Panc1 (cell line): ENCODE measurements around the gene ZNF512B. TPM values are rescaled to one million over a fixed set of nuclear protein-coding genes. Genes with fewer than 3 reads are reported as not detected.

Experiments used
- ATAC-seq: fragments of 200-7000 bp; cut with Tn5 transposase; 2 replicates; pipeline ENCODE4 v1.9.1; 2020; ENCODE audit warnings: mild to moderate bottlenecking, moderate library complexity
- BruUV-seq: library from RNA; stranded (reverse); fragments of 400-500 nt; replicated peaks from 2 replicates; lab custom pipeline; 2021; lab: Mats Ljungman, UMichigan
- CTCF ChIA-PET: fragments of 300-600 bp; sonication (Branson Sonifier 250); formaldehyde crosslinking; loops from one replicate; lab custom pipeline; 2022; ENCODE audit warnings: antibody characterized with exemption; lab: Charles Lee
- POLR2A ChIA-PET: fragments of 300-600 bp; sonication (Branson Sonifier 250); formaldehyde crosslinking; loops from one replicate; lab custom pipeline; 2022; ENCODE audit warnings: antibody characterized with exemption; lab: Charles Lee
- DNase-seq: peaks from one replicate; pipeline ENCODE4 v3.0.0-alpha.2; 2010; ENCODE audit warnings: low read depth, low spot score
- H3K27ac ChIP-seq: 2 replicates; pipeline ENCODE4 v1.5.1; 2011; ENCODE audit warnings: mild to moderate bottlenecking, low read length, inconsistent platforms
- H3K27me3 ChIP-seq: fragments of 200-500 bp; sonication (Bioruptor generic); 2 replicates; pipeline ENCODE4 v1.6.0; 2014; ENCODE audit warnings: low read length, inconsistent platforms; ENCODE audit not compliant: control insufficient read depth, insufficient read depth
- H3K36me3 ChIP-seq: fragments of 200-500 bp; sonication (Bioruptor generic); 2 replicates; pipeline ENCODE4 v1.5.1; 2014; ENCODE audit warnings: inconsistent platforms, mild to moderate bottlenecking, low read length, moderate library complexity; ENCODE audit not compliant: control insufficient read depth, insufficient read depth
- H3K4me1 ChIP-seq: 2 replicates; pipeline ENCODE4 v1.5.1; 2011; ENCODE audit warnings: inconsistent platforms, mild to moderate bottlenecking, low read length, moderate library complexity; ENCODE audit not compliant: control insufficient read depth, insufficient read depth
- H3K4me3 ChIP-seq, 2 experiments: 2 replicates each; pipeline ENCODE4 v1.5.1; 2011 to 2012; ENCODE audit warnings: low read depth in 2 of 2, low read length in 2 of 2, mild to moderate bottlenecking in 2 of 2, inconsistent platforms in 1 of 2, moderate library complexity in 1 of 2
- H3K9me3 ChIP-seq: fragments of 200-500 bp; sonication (Bioruptor generic); 2 replicates; pipeline ENCODE4 v1.5.1; 2014; ENCODE audit warnings: low read depth, mild to moderate bottlenecking, inconsistent platforms, low read length, moderate library complexity; ENCODE audit not compliant: control insufficient read depth, insufficient read depth
- CTCF ChIP-seq: fragments of 450-650 bp; IDR thresholded peaks from 2 replicates; pipeline ENCODE4 v1.5.1; 2017; ENCODE audit warnings: mild to moderate bottlenecking
- POLR2AphosphoS5 ChIP-seq: IDR thresholded peaks from 2 replicates; pipeline ENCODE4 v1.6.1; 2012; ENCODE audit warnings: mild to moderate bottlenecking, low read depth, low read length, moderate library complexity
- REST ChIP-seq, 2 experiments: IDR thresholded peaks; 2 replicates each; pipeline ENCODE4 v1.6.1; 2011 to 2012; ENCODE audit warnings: low read depth in 2 of 2, control low read depth in 1 of 2, low read length in 1 of 2, mild to moderate bottlenecking in 1 of 2, moderate library complexity in 1 of 2; ENCODE audit not compliant: insufficient read depth in 1 of 2
- SIN3A ChIP-seq: IDR thresholded peaks from 2 replicates; pipeline ENCODE4 v1.6.1; 2012; ENCODE audit warnings: low read depth, mild to moderate bottlenecking, low read length, moderate library complexity, borderline replicate concordance; ENCODE audit not compliant: insufficient read depth
- TCF7L2 ChIP-seq: IDR thresholded peaks from 2 replicates; pipeline ENCODE4 v1.6.1; 2011; ENCODE audit warnings: mild to moderate bottlenecking, low read depth, low read length, inconsistent platforms
- in situ Hi-C: cut with HindIII; loops from 2 replicates; pipeline ENCODE4 v1.10.0; 2016; ENCODE audit warnings: low sequenced_read_pairs, low pct_unique_long_range_greater_than_20kb
- intact Hi-C: fragments of 100-400 bp; cut with micrococcal nuclease; formaldehyde crosslinking; loops from one replicate; pipeline ENCODE4 v1.10.0; 2022; ENCODE audit not compliant: unreplicated experiment
- total RNA-seq: library from RNA; stranded (reverse); gene quantifications from one replicate; pipeline ENCODE4 v1.2.1, GENCODE V29; 2021; ENCODE audit not compliant: unreplicated experiment

The ZNF512B gene
- total RNA-seq, 1 experiment from 2014 or later, result 17.9 TPM

GRCh38 chr20:63933646-63934045 lies 36.1 kb downstream of the ZNF512B start:
- in situ Hi-C loops, result no loop called here
- intact Hi-C loops, result no loop called here
- no peak overlapping the region for H3K27ac ChIP-seq
- no peaks in the 10 kb centered on the region for H3K27me3 ChIP-seq
- DNase-seq (no peak), ATAC-seq (no peak)
- ChIA-PET CTCF (no interaction called here), POLR2A (no interaction called here)
- H3K36me3 ChIP-seq, result peaks cover 4% of the 10 kb centered on the region; the same call in 1 of the 2 replicates
- no peaks in the 10 kb centered on the region for H3K9me3 ChIP-seq
- no peak overlapping the region for H3K4me3 ChIP-seq
- TF ChIP-seq POLR2AphosphoS5 (no peak), REST (IDR thresholded peaks at IDR 0.05; ENCODE audit: insufficient read depth in 1 of 2, low read depth in 2 of 2, low read length in 1 of 2) (no peak), TCF7L2 (no peak), CTCF (no peak), SIN3A (no peak)
- TSS peak; percentile 62 for BruUV-seq
- H3K4me1 ChIP-seq, result no peaks in the 10 kb centered on the region

GRCh38 chr20:63932606-63933160 lies 37.0 kb downstream of the ZNF512B start:
- no TSS peak for BruUV-seq
- TF ChIP-seq REST (IDR thresholded peaks at IDR 0.05; ENCODE audit: insufficient read depth in 1 of 2, low read depth in 2 of 2, low read length in 1 of 2), result no peak
- TF ChIP-seq TCF7L2, result no peak
- TF ChIP-seq CTCF, result no peak
- TF ChIP-seq SIN3A, result no peak
- no peak for TF ChIP-seq POLR2AphosphoS5
- POLR2A ChIA-PET, result no interaction called here
- Histone ChIP-seq H3K9me3 (no peaks in the 10 kb centered on the region), H3K4me3 (no peak overlapping the region), H3K27me3 (no peaks in the 10 kb centered on the region), H3K4me1 (no peaks in the 10 kb centered on the region), H3K36me3 (peaks cover 11% of the 10 kb centered on the region), H3K27ac (no peak overlapping the region)
- DNase-seq (no peak), ATAC-seq (no peak)
- in situ Hi-C loops (no loop called here), intact Hi-C loops (no loop called here)
- CTCF ChIA-PET, result no interaction called here
